HG02852 (cell line): ENCODE results near the gene TERF2IP.

Source experiments
- ATAC-seq: cut with Tn5 transposase; IDR thresholded peaks from one replicate; pipeline ENCODE4 v1.9.1; 2021; ENCODE audit warnings: mild to moderate bottlenecking, moderate library complexity; ENCODE audit not compliant: unreplicated experiment

The TERF2IP gene

DNA sequence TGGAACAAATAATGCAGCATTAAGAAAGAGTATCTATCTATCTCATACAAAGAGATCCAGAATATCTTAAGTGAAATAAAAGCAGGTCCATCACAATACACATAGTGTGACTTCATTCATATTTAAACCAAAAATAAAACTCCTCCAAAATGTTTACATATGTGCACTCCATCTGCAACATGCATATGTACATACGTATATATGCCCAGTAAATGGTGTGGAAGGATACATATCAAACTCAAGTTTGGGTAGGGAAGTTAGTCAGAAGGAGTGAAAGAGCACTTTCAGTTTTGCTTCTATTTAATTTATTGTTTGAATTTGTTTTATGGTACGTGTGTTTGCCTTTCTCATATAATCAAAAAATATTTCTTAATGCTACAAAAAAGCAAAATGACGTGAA lies 12.5 kb upstream of the TERF2IP start:
- ATAC-seq: no peak

DNA sequence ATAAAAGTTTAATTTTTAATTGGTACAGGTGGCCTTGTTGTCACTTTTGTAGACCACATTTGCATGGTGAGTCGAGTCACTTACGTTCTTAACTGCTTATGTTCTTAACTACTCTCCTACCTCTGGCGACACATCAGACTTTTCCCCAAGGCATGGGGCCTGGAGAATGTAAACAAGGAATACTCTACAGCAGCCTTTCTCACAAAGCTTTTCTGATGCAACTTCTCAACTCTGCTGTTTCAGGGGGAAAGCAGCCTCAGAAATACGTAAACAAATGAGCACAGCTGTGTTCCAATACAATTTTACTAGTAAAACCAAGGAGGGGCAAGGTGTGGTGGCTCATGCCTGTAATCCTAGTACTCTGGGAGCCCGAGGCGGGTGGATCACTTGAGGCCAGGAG lies 7.0 kb upstream of the TERF2IP start:
- no peak for ATAC-seq

DNA sequence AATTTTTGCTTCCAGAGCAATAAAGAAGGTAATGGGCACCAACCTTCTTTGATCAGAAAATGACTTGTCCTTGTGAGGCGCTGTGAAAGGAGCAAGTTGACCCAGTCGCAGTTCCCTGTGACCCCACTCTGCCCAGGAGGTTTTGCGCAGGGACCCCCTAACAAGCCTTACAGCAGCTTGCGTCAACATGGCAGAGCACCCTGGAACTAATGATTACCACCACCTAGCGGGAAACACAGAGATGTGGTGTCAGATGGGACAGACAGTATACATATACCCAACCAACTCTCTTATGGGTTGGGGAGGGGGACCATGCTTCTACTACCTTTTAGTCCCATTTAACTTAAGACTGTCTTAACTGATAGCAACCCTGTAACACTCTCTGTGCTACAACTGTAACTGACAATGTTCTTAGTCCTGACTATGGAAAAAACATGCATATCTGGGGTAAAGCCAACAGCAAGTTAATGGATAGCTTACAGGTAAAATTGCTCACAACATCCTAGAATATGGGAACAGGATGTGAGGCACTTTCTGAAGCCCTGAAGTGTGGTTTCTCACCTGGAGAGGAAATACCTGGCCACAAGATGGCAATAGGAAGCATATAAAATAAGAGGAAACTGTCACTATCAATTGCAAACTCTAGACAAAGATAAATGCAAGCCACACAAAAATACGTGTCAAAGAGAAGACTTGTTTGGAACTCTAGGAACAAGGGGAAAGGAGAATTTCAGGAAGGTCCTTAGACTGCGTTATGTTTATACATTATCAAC lies 3.1 kb upstream of the TERF2IP start:
- no peak for ATAC-seq

DNA sequence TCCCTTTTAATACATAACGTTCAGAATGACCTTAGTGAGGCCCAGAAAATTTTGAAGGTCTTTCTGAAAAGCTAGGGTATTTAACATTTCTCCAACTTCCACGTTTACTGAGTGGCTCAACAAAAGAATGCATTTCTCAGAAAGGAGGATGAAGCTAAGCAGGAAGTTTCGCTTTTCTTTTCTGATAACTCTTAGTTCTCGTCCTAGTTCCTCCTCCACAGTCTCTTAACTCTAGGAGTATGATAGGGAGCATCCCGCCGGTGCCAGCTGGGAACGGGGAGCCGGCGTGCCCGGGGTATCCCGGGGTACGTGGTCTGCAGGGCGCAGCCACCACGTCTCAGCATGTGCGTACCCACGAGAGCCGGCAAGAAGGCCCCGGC lies 471 bp upstream of the TERF2IP start:
- peak; percentile 17 for ATAC-seq

DNA sequence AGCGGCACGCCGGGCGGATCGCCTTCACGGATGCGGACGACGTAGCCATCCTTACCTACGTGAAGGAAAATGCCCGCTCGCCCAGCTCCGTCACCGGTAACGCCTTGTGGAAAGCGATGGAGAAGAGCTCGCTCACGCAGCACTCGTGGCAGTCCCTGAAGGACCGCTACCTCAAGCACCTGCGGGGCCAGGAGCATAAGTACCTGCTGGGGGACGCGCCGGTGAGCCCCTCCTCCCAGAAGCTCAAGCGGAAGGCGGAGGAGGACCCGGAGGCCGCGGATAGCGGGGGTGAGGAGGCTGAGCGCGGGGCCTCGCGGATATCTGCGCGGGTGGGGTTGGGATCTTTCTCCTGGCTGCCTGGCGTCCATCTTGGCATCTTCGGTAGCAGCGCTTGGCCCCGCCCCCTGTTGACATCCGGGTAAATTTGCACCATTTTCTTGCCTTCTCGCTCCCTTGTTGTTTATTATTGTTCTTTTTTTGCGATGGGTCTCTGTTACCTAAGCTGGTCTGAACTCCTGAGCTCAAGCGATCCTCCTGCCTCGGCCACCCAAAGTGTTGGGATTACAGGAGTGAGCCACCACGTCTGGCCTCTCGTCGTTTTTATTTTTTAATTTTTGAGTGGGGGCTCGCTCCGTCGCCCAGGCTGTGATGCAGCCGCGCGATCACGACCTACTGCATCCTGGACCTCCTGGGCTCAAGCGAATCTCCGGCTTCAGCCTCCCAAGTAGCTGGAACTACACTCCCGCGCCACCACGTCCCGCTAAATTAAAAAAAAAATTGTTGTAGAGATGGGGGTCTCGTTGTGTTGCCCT lies 898 bp downstream of the TERF2IP start:
- peak; percentile 35 for ATAC-seq

DNA sequence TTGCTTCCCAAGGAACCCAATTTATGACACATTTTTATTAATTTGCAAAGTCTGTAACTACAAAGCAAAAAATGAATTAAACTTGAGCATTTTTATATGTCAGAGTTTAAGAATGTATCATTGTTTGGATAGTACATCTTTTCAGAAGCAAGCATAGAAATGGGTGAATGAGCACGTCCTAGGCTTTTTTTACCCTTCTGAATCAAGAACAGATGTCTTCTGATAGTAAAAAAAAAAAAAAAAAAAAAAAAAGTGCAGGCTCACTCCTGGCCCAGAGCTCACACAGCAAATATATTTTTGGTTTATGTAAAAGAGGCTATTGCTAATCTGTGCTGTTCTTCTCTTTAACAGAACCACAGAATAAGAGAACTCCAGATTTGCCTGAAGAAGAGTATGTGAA lies 6.3 kb downstream of the TERF2IP start:
- no peak for ATAC-seq

DNA sequence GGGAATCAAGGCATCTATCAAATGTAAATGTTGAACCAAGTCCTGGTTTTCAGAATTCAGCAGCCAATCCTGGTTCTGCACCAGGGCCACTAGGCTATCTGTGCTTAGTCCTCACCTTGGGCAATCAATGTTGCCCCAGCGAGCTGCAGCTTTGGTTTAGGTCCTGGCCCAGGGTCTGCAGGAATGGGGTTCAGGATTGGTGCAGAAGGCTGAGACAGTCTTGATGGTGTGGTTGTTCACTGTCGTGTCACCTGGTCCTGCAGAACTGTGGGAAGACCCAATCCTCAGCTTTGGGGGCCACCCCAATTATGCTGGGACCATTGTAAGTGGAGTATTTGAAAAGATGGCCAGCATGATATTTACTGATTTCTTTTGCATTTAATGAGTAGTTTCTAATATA lies 10.6 kb downstream of the TERF2IP start:
- ATAC-seq: no peak

DNA sequence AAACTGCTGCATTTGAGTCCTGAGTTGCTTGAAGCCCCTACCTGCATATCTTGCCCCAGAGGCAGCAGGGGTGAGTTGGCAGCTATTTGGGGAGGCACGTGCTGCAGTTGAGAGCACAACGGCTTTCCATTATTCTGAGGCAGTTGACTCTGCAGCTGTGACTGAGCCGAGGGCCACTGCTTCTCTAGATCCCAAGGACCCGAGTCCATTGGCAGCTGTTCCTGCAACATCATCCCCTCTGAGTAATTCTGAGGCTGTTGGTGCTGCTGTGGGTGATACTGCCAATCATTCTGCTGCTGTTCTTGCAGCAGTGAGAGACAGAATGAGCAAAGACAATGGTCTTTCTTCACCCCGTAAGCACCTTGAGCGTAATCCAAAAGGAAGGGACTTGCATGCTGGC lies 12.7 kb downstream of the TERF2IP start:
- ATAC-seq: no peak

DNA sequence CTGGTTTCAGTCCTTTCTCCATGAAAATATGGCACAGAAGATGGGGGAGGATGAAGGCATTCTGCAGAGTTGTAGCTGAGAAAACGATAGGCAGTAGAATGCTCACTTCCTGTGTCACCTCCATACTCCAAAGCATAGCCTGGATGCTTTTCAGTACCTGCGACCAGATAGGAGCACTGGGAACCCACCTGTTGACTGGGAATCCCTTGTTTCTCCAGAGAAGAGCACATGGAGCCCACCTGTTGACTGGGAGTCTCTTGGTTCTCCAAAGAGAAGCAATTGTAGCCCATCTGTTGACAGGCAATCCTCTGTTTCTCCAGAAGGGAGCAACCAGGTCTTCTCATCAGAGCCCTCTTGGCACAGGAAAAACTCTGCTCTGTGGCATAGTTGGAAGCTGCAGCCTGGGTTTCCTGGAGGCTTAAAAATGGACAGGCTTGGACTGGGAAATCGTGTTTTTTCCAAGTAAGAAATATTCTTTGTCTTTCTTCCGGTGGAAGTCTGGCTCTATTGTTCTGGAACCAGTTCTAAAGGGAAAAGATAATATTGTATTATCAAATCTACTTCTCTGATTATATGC lies 13.2 kb downstream of the TERF2IP start:
- ATAC-seq: no peak

DNA sequence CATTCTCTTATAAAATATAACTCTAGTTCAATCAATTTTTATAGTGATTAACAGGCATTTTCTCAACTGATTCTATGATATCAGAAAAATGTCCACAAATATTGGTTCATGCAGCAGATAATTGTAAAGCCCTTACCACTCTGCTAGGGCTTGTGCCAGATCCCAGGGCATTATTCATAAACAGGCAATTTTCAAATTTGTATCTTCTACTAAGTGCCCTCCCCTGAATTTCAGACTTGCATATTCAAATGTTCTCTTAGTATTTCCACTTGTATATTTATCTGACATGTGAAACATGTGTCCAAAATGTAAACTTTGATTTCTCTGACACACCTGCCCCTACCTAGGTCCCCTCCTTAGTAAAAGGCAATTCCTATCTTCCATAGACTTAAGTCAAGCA lies 19.9 kb downstream of the TERF2IP start:
- ATAC-seq: no peak

DNA sequence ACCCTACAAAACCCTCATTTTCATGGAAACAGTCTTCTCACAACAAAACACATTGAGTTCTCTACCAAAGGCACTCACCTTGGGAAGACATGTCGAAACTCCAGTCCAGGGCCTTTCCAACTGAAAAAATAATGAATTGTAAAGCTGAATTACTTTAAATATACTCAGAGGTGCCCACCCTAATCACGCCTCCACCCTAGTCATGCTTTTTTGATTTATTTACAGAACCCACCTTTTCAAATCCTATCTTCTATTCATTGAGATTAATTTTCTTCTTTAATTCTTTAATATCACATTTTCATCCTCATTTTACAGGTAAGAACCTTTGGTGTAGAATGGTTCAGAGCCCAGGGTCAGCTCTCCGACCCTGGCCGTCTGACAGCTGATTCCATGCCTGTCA lies 29.3 kb downstream of the TERF2IP start, which contains the start of gene CPHXL2:
Gene CPHXL2 (minus strand): TSS at position 101 of the 400 bp plus-strand sequence. CDS start 10 bp downstream, at position 91.
- no peak for ATAC-seq

DNA sequence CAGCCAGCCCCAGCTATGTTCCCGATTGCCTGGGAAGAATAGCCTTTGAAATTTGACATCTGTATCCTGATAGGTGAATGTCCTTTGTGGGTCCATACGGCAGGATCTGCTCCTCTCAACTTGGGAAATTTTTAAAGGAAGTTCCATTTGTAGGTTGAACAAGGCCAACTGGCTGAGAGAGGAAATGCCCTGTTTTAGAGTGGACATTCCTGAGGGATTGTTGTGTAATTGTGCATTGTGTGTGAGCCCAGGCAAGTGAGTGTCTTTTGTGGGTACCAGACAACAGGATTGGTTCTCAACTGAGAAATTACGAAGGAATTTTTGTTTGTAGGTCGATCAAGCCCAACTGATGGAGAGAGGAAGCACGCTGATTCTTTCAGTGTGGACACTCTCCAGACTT lies 31.8 kb downstream of the TERF2IP start:
- no peak for ATAC-seq

DNA sequence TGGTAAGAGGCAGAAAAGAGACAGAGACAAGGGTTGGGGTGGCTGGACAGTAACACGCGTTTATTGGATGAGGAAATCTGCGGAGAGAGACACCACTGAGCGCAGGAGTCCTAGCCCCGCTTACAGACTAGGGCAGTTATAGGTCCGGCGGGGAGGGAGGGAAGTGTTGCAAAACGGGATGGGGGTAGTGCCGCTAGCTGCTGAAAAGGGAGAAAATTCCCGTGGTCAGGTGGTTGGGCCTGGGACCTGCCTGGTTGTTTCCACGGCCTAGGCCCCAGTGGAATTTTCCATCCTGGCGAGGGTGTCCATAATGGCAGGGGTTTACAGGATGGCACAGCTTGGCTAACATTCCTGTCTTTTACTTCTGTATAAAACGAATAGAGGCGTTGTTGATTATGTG lies 34.7 kb downstream of the TERF2IP start:
- no peak for ATAC-seq

DNA sequence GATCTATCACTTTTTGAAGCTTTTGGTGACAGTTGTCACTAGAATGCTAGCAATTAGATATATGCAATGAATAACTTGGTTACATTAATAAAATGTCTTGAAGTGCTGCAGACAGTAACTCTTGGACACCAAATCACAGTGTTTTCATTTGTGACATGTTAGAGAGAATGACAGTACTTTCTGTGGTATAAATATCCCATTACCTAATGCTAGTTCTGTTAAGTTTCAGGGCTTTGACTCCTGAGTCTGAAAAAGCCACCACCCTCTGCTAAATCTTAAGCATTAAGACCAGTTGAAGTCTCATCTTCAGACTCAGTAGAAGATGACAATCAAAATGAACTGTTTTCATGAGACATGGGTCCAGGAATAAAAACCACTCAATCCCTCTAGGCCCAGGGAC lies 39.8 kb downstream of the TERF2IP start:
- ATAC-seq: no peak

DNA sequence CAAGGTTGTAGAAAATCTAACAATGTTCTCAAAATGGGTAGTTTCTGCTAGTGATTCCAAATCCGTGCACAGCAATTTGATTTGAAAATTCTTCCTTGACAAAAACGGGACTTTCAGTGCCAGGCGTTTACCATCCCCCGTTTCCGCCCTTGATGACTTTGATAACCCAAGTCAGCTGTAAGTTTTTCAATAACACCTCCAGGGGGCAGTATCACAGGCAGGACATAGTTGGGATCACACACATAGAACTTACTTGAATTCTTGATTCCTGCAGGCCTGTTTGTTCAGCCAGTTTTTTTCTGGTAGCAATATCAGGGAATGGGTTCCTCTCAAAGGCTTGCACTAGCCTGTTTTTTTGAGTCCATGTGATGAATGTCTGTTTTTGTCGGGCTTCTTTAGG lies 48.1 kb downstream of the TERF2IP start:
- no peak for ATAC-seq

DNA sequence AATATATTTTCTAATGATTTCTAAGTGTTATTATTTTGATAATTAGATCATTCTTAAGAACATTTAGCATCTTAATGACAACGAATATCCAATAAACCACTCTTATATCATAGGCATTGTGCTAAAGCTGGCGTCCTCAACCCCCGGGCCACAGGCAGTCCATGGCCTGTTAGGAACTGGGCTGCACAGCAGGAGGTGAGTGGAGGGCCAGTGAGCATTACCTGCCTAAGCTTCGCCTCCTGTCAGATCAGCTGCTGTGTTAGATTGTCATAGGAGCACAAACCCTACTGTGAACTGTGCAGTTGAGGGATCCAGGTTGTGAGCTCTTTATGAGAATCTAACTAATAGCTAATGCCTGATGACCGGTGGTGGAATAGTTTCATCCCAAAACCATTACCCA lies 50.0 kb downstream of the TERF2IP start:
- ATAC-seq: no peak

DNA sequence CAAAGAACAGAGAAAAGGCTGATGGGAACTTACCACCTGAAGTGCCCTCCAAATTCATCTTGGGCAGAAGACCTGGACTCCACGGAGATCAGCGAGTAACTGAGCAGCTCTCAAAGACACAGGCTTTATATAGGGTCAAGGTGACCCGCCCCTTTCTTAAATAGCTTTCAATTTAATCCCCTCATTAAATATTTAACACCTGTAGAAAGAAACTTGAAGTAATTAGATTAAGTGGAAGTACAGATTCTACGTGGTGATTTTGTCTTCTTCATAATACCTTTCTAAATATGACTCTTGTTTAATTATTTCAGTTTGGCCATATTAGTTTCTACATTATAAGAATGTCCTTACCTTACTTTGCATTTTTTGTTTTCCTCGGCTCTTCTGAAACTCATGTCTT lies 53.8 kb downstream of the TERF2IP start, which contains the start of gene DUXB:
Gene DUXB (minus strand): TSS at position 101 of the 400 bp plus-strand sequence. CDS start 43 bp downstream, at position 58.
- no peak for ATAC-seq

DNA sequence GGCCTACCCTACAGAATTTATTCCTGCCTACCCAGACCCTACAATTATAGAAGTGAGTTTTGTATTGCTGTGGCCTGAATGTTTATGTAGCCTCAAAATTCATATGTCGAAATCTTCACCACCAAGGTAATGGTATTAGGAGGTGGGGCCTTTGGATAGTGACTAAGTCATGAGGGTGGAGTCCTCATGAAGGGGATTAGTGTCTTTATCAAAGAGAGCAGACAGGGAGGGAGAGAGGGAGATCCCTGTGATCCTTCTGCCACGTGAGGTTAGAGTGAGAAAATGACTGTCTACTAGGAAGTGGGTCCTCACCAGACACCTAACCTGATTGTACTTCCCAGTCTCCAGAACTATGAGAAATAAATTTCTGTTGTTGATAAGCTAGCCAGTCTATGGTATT lies 54.7 kb downstream of the TERF2IP start:
- no peak for ATAC-seq

DNA sequence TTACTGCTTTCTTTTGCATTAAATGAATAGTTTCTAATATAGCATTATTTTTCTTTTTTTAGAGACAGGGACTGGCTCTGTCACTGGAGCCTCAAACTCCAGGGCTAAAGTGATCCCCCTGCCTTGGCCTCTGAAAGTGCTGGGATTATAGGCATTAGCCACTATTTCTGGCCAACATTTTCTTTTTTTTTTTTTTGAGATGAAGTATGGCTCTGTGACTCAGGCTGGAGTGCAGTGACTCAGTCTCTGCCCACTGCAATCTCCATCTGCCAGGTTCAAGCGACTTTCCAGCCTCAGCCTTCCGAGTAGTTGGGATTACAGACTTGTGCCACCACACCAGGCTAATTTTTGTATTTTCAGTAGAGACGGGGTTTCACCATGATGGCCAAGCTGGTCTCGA lies 55.7 kb downstream of the TERF2IP start:
- ATAC-seq: no peak
